ENCODE results near the gene OR7C1.
"Not testable (repeated sequence)": the region's sequence is repeated elsewhere in the genome, so short reads cannot be mapped to it uniquely, and the experiment has no call there.

The OR7C1 gene

DNA sequence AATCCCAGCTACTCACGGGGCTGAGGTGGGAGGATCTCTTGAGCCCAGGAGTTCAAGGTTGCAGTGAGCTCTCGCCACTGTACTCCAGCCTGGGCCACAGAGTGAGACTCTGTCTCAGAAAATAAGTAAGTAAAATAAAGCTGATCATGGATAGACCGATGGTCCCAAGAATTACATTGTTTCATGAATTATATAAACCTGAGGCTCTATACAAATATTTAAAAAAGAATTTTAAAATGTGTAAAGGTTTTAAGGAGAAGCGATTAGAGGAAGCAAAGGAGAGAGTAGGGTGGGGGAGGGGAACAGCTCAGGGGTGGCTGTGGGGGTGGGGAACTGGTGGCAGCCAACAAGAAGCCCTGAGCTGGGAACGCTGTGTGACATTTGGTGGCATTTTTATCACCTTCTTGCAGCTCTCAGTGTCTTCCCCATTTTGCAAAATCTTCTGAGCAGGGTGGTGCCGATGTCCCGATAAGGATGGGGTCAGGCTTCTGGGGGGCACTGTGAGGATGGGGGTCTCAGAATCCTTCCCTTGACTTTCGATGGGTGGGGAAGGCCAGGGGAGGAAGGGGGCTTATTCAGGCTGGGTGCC, 51.5 kb downstream of the OR7C1 start:
- not testable (repeated sequence) for DNase-seq

- no peak for DNase-seq
Observed at GRCh38 chr19:14782626-14783409, 52.2 kb downstream of the OR7C1 start.

DNA sequence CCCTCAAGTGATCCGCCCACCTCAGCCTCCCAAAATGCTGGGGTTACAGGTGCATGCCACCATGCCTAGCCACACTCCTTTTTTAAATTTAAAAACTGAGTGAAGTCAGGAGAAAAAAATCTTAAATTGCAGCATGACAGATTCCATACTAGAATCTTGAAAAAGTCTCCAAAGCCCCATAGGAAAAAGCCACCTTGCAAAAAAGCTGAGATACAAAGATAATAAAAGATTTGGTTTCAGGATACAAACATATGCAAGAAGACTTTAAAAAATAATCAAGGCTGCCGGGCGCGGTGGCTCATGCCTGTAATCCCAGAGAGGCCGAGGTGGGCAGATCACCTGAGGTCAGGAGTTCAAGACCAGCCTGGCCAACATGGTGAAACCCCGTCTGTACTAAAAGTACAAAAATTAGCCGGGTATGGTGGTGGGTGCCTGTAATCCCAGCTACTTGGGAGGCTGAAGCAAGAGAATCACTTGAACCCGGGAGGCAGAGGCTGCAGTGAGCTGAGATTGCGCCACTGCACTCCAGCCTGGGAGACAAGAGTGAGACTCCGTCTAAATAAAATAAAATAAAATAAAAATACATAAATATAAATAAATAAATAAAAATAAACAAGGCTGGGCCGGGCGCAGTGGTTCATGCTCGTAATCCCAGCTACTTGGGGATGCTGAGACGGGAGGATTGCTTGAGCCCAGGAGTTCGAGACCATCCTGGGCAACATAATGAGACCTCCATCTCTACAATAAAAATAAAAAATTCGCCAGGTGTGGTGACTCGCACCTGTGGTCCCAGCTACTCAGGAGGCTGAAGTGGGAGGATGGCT, 53.1 kb downstream of the OR7C1 start:
- DNase-seq = not testable (repeated sequence)

DNA sequence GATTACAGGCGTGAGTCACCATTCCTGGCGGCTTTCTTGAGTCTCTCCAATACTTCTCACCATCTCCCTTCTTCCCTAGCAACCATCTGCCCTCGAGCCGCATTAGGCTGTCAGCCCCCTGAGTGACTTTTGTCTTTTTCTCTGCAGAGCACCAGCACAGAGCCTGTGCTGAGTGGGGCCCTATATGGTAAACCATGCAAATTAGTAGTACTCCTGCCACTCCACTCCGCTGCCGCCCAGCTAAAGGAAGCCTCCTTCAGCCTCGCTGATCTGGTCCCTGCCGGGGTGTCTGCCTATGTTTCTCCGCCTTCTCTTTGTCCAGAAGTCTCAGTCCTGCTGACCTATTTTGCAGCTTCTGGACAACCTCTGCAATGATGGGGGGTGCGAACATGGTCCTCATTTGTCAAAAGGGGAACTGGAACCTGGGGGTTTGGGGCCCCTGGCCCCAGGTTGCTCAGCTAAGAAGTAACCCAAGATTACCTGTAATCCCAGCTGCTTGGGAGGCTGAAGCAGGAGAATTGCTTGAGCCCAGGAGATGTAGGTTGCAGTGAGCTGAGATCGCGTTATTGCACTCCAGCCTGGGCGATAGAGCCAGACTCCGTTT, 54.3 kb downstream of the OR7C1 start:
- DNase-seq = not testable (repeated sequence)

DNA sequence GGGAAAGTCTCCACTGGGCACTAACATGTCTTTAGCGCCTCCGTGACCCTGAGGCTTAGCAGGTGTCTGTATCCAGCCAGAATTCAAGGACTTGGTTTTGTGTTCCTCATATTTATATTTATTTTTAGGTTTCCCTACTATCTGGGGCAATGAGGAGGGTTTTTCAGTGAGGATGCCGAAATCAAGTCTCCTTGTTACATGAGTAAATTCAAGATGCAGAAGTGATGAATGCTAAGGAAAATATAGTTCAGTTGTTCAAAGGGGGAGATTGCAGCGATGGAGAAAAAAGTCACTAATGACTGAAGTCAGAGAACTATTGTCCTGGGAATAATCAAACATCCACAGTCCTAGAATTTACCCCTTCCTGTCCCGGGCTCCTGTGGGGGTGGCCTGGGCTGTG, 55.8 kb downstream of the OR7C1 start:
- no peak for DNase-seq

- DNase-seq = not testable (repeated sequence)
Observed at GRCh38 chr19:14778110-14778845, 56.7 kb downstream of the OR7C1 start, which contains the start of gene ADGRE2. TSS of gene ADGRE2 (minus strand) at chr19:14778560. CDS start at chr19:14776756, 1,804 bp downstream.

GRCh38 chr19:14777645-14778044, 57.3 kb downstream of the OR7C1 start:
- not testable (repeated sequence) for DNase-seq

DNA sequence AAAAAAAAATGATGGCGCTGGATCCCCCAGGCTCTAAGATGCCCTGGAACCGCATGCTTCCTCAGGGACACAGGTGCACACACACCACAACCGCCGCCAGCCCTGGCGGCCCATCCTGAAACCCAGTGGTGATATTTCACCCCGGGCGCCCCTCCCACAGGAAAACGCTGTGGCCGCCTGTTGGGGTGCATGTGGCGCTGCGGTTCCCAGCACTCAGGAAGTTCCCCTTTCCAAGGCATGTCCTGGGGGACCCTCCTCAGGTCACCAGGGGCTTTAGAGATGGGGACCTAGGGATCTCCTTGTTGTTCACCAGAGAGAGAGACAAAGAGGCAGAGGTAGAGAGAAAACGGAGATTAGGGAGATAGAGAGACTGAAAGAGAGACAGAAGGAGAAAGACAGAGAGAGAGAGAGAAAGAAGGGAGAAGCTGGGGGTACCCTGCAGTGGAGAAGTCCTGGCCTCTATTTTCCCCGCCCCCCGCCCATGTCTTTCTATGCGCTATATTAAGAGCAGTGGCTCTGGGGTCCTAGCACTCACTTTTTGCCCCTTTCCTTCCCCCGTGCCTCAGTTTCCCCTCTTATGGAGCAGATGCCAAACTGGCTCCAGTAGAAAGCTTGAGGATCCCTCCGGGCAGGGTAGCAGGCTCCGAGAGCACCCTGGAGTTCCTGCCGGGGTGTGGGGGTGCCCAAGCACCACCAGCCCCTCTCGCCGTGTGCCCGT, 59.0 kb downstream of the OR7C1 start:
- no peak for DNase-seq

GRCh38 chr19:14775326-14775725, 59.7 kb downstream of the OR7C1 start:
- DNase-seq = not testable (repeated sequence)

DNA sequence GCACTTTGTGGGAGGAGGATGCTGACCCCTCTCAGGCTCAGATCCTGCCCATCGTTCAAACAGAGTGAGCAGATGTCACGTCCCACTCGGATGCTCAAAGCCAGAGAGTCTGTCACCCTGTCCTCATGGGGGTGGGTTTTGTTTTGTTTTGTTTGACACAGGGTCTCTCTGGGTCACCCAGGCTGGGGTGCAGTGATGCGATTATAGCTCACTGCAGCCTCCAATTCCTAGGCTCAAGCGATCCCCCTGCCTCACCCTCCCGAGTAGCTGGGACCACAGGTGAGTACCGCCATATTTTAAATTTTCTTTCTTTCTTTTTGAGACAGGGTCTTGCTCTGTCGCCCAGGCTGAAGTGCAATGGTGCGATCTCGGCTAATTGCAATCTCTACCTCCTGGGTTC, 60.6 kb downstream of the OR7C1 start:
- DNase-seq = no peak

DNA sequence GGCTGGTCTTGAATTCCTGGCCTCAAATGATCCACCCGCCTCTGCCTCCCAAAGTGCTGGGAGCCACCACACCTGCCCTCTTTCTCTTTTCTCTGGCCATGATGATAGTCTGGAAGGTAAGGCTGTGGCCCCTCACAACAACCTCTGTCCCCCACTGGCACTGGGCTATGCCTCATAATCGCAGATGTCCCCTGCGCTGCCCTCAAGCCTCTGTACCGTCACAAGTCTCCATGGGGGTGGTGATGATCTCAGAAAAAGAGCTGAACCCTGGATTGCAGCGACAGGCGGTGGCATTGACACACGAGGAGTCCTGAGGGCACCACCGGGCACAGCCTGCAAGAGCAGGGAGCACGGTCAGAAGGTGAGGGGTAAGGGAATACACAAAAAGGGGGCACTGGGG, 61.3 kb downstream of the OR7C1 start:
- not testable (repeated sequence) for DNase-seq

GRCh38 chr19:14772995-14773394, 62.0 kb downstream of the OR7C1 start:
- DNase-seq = no peak

DNA sequence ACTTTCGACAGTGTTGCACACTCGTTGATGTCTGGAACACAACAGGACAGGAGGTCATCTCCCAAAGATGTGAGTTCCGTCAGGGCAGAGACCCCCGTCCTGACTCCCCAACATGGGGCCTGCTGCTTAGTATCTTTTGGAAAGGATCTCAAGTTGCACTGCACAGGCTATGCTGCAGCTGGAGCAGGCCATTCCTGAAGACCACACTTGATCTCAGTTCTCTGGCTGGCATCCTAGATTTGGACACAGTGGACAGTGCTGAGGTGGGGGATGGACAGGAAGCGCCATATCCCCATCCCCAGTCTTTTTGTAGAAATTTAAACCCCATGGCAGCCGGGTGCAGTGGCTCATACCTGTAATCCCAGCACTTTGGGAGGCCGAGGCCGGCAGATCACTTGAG, 62.5 kb downstream of the OR7C1 start:
- no peak for DNase-seq

GRCh38 chr19:14770944-14771839, 63.8 kb downstream of the OR7C1 start:
- DNase-seq = no peak

DNA sequence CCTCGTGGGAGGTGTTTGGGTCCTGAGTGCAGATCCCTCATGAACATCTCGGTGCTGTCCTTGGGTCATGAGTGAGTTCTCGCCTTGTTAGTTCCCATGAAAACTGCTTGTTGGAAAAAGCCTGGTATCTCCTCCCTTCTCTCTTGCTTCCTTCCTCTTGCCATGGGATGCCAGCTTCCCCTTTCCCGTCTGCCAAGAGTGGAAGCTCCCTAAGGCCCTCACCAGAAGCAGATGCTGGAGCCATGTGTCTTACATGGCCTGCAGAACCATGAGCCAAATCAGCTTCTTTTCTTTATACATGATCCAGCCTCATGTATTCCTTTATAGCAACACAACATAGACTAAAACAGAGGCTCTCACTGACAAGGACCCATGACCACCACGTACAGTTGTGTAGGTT, 64.8 kb downstream of the OR7C1 start:
- no peak for DNase-seq

- no peak for DNase-seq
Observed at GRCh38 chr19:14769201-14769600, 65.8 kb downstream of the OR7C1 start.

- DNase-seq = no peak
Observed at GRCh38 chr19:14768001-14768400, 67.0 kb downstream of the OR7C1 start.

- no peak for DNase-seq
Observed at GRCh38 chr19:14767466-14767971, 67.5 kb downstream of the OR7C1 start.

DNA sequence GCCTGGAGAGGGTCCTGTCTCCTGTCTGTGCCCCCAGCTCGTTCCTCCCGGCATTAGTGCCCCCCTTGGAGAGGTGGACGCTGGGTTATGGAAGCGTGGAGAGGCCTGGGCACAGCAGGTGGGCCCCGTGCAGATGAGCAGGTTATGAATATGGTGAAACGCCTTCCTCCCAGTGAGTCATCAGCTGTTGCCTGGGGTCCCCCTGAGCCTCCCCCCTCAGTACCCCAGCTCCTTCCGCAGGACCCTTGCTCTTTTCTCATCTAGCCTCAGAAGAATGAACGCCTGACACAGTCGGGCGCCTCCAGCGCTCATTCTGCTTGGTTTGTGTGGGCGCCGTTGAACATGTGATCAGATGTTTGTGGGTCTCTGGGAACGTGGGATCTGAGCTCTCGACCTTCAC, 69.1 kb downstream of the OR7C1 start:
- DNase-seq = not testable (repeated sequence)

- DNase-seq = not testable (repeated sequence)
Observed at GRCh38 chr19:14765403-14765802, 69.6 kb downstream of the OR7C1 start.

All from activated effector memory CD4-positive, alpha-beta T cell treated with Interleukin-2 at 50 U/mL for 16 hours (primary cell).